SJCRH30 (cell line): ENCODE measurements around the gene QKI. TPM values are rescaled to one million over a fixed set of nuclear protein-coding genes. Genes with fewer than 3 reads are reported as not detected.
A peak's percentile ranks its signal among the peaks of the same experiment; 100 is the strongest.

Source experiments
- DNase-seq, 2 experiments: peaks; one replicate each; pipeline ENCODE4 v3.0.0-alpha.2; 2015 to 2020
- H3K27ac ChIP-seq: fragments of 250-450 bp; sonication (Bioruptor Pico); 2 replicates; pipeline ENCODE4 v1.5.1; 2020; ENCODE audit warnings: mild to moderate bottlenecking, moderate library complexity
- H3K27me3 ChIP-seq: fragments of 250-450 bp; sonication (Bioruptor Pico); 2 replicates; pipeline ENCODE4 v1.5.1; 2020; ENCODE audit warnings: mild to moderate bottlenecking, moderate library complexity
- H3K36me3 ChIP-seq: fragments of 250-450 bp; sonication (Bioruptor Pico); 2 replicates; pipeline ENCODE4 v1.5.1; 2020; ENCODE audit warnings: mild to moderate bottlenecking, moderate library complexity
- H3K4me1 ChIP-seq: fragments of 250-450 bp; sonication (Bioruptor Pico); 2 replicates; pipeline ENCODE4 v1.5.1; 2020; ENCODE audit warnings: mild to moderate bottlenecking, moderate library complexity
- H3K4me3 ChIP-seq: fragments of 250-450 bp; sonication (Bioruptor Pico); 2 replicates; pipeline ENCODE4 v1.5.1; 2020; ENCODE audit warnings: mild to moderate bottlenecking, moderate library complexity
- H3K9me3 ChIP-seq: fragments of 250-450 bp; sonication (Bioruptor Pico); replicated peaks from 2 replicates; pipeline ENCODE4 v1.5.1; 2020; ENCODE audit warnings: mild to moderate bottlenecking, moderate library complexity
- total RNA-seq: library from RNA; depleted of rRNA; stranded (reverse); fragments of >200 nt; shearing (Covaris generic); gene quantifications from 2 replicates; pipeline ENCODE4 v1.2.3, GENCODE V29; 2014

The QKI gene
- total RNA-seq, 1 experiment from 2014 or later: 254 TPM

- H3K4me1 ChIP-seq: peaks cover 2% of the 10 kb centered on the region
- peaks cover 63% of the 10 kb centered on the region for H3K36me3 ChIP-seq
- DNase-seq: no peak
- H3K27me3 ChIP-seq: no peaks in the 10 kb centered on the region
- no peaks in the 10 kb centered on the region for H3K9me3 ChIP-seq
- no peak overlapping the region for H3K27ac ChIP-seq
- H3K4me3 ChIP-seq: no peak overlapping the region
Observed at GRCh38 chr6:163559661-163560060, 145.1 kb downstream of the QKI start.

- no peak for DNase-seq
- Histone ChIP-seq H3K36me3 (peaks cover 81% of the 10 kb centered on the region), H3K27ac (no peak overlapping the region), H3K27me3 (no peaks in the 10 kb centered on the region), H3K9me3 (no peaks in the 10 kb centered on the region), H3K4me1 (peaks cover 7% of the 10 kb centered on the region), H3K4me3 (no peak overlapping the region)
Observed at GRCh38 chr6:163563318-163563717, 148.8 kb downstream of the QKI start.

- no peaks in the 10 kb centered on the region for H3K27me3 ChIP-seq
- no peaks in the 10 kb centered on the region for H3K9me3 ChIP-seq
- H3K27ac ChIP-seq: no peak overlapping the region
- peaks cover 79% of the 10 kb centered on the region for H3K36me3 ChIP-seq
- H3K4me1 ChIP-seq: peaks cover 7% of the 10 kb centered on the region
- peak in 1 of 2 experiments; percentile 46 for DNase-seq
- no peak overlapping the region for H3K4me3 ChIP-seq
Observed at GRCh38 chr6:163564534-163564933, 150.0 kb downstream of the QKI start.

GRCh38 chr6:163565140-163565539 lies 150.6 kb downstream of the QKI start:
- Histone ChIP-seq H3K4me1 (peaks cover 7% of the 10 kb centered on the region), H3K4me3 (no peak overlapping the region), H3K9me3 (no peaks in the 10 kb centered on the region), H3K27me3 (no peaks in the 10 kb centered on the region), H3K36me3 (peaks cover 77% of the 10 kb centered on the region), H3K27ac (no peak overlapping the region)
- DNase-seq: peak; percentile 36 to 57

GRCh38 chr6:163566056-163566455 lies 151.5 kb downstream of the QKI start:
- no peak overlapping the region for H3K27ac ChIP-seq
- peaks cover 7% of the 10 kb centered on the region for H3K4me1 ChIP-seq
- H3K27me3 ChIP-seq: no peaks in the 10 kb centered on the region
- H3K9me3 ChIP-seq: no peaks in the 10 kb centered on the region
- DNase-seq: no peak
- no peak overlapping the region for H3K4me3 ChIP-seq
- peaks cover 80% of the 10 kb centered on the region for H3K36me3 ChIP-seq

- Histone ChIP-seq H3K4me1 (peaks cover 7% of the 10 kb centered on the region), H3K4me3 (no peak overlapping the region), H3K27me3 (no peaks in the 10 kb centered on the region), H3K27ac (no peak overlapping the region), H3K36me3 (peaks cover 79% of the 10 kb centered on the region), H3K9me3 (no peaks in the 10 kb centered on the region)
- no peak for DNase-seq
Observed at GRCh38 chr6:163568275-163568674, 153.8 kb downstream of the QKI start.

GRCh38 chr6:163570579-163571231 lies 156.2 kb downstream of the QKI start:
- H3K27ac ChIP-seq: no peak overlapping the region
- no peaks in the 10 kb centered on the region for H3K4me1 ChIP-seq
- no peaks in the 10 kb centered on the region for H3K9me3 ChIP-seq
- H3K27me3 ChIP-seq: no peaks in the 10 kb centered on the region
- H3K36me3 ChIP-seq: peaks cover 74% of the 10 kb centered on the region
- DNase-seq: no peak
- H3K4me3 ChIP-seq: no peak overlapping the region

- no peaks in the 10 kb centered on the region for H3K9me3 ChIP-seq
- DNase-seq: no peak
- H3K4me3 ChIP-seq: no peak overlapping the region
- no peak overlapping the region for H3K27ac ChIP-seq
- peaks cover 66% of the 10 kb centered on the region for H3K36me3 ChIP-seq
- H3K27me3 ChIP-seq: no peaks in the 10 kb centered on the region
- no peaks in the 10 kb centered on the region for H3K4me1 ChIP-seq
Observed at GRCh38 chr6:163571730-163572129, 157.2 kb downstream of the QKI start.

GRCh38 chr6:163572612-163573011 lies 158.1 kb downstream of the QKI start:
- Histone ChIP-seq H3K4me3 (no peak overlapping the region), H3K27ac (no peak overlapping the region), H3K4me1 (no peaks in the 10 kb centered on the region), H3K36me3 (peaks cover 58% of the 10 kb centered on the region), H3K27me3 (no peaks in the 10 kb centered on the region), H3K9me3 (no peaks in the 10 kb centered on the region)
- DNase-seq: no peak

- peak in 1 of 2 experiments; percentile 58 for DNase-seq
- H3K4me1 ChIP-seq: no peaks in the 10 kb centered on the region
- no peak overlapping the region for H3K27ac ChIP-seq
- no peak overlapping the region for H3K4me3 ChIP-seq
- H3K27me3 ChIP-seq: no peaks in the 10 kb centered on the region
- H3K9me3 ChIP-seq: no peaks in the 10 kb centered on the region
- peaks cover 47% of the 10 kb centered on the region for H3K36me3 ChIP-seq
Observed at GRCh38 chr6:163573503-163574179, 159.1 kb downstream of the QKI start.

- Histone ChIP-seq H3K4me1 (0 out of 2 replicates have a peak, but pooled peaks cover 3% of the 10 kb centered on the region), H3K27me3 (no peaks in the 10 kb centered on the region), H3K9me3 (no peaks in the 10 kb centered on the region), H3K36me3 (peaks cover 27% of the 10 kb centered on the region), H3K4me3 (no peak overlapping the region), H3K27ac (no peak overlapping the region)
- no peak for DNase-seq
Observed at GRCh38 chr6:163576114-163576513, 161.6 kb downstream of the QKI start.

GRCh38 chr6:163577404-163577803 lies 162.9 kb downstream of the QKI start:
- Histone ChIP-seq H3K36me3 (peaks cover 17% of the 10 kb centered on the region), H3K9me3 (no peaks in the 10 kb centered on the region), H3K4me1 (0 out of 2 replicates have a peak, but pooled peaks cover 3% of the 10 kb centered on the region), H3K4me3 (no peak overlapping the region), H3K27me3 (no peaks in the 10 kb centered on the region), H3K27ac (no peak overlapping the region)
- DNase-seq: no peak

- H3K36me3 ChIP-seq: peaks cover 10% of the 10 kb centered on the region
- no peak overlapping the region for H3K4me3 ChIP-seq
- H3K27me3 ChIP-seq: no peaks in the 10 kb centered on the region
- DNase-seq: peak in 1 of 2 experiments; percentile 36
- H3K27ac ChIP-seq: no peak overlapping the region
- H3K4me1 ChIP-seq: 0 out of 2 replicates have a peak, but pooled peaks cover 3% of the 10 kb centered on the region
- no peaks in the 10 kb centered on the region for H3K9me3 ChIP-seq
Observed at GRCh38 chr6:163579111-163579879, 164.8 kb downstream of the QKI start.

- no peak overlapping the region for H3K4me3 ChIP-seq
- no peak overlapping the region for H3K27ac ChIP-seq
- H3K4me1 ChIP-seq: 0 out of 2 replicates have a peak, but pooled peaks cover 3% of the 10 kb centered on the region
- H3K27me3 ChIP-seq: no peaks in the 10 kb centered on the region
- H3K9me3 ChIP-seq: no peaks in the 10 kb centered on the region
- DNase-seq: no peak
- H3K36me3 ChIP-seq: peaks cover 5% of the 10 kb centered on the region; the same call in 1 of the 2 replicates
Observed at GRCh38 chr6:163579880-163580295, 165.4 kb downstream of the QKI start.
